Measurements from ENCODE around the gene SLC13A2.
"Not testable (repeated sequence)": the region's sequence is repeated elsewhere in the genome, so short reads cannot be mapped to it uniquely, and the experiment has no call there.

SLC13A2 gene, protein sequence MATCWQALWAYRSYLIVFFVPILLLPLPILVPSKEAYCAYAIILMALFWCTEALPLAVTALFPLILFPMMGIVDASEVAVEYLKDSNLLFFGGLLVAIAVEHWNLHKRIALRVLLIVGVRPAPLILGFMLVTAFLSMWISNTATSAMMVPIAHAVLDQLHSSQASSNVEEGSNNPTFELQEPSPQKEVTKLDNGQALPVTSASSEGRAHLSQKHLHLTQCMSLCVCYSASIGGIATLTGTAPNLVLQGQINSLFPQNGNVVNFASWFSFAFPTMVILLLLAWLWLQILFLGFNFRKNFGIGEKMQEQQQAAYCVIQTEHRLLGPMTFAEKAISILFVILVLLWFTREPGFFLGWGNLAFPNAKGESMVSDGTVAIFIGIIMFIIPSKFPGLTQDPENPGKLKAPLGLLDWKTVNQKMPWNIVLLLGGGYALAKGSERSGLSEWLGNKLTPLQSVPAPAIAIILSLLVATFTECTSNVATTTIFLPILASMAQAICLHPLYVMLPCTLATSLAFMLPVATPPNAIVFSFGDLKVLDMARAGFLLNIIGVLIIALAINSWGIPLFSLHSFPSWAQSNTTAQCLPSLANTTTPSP

DNA sequence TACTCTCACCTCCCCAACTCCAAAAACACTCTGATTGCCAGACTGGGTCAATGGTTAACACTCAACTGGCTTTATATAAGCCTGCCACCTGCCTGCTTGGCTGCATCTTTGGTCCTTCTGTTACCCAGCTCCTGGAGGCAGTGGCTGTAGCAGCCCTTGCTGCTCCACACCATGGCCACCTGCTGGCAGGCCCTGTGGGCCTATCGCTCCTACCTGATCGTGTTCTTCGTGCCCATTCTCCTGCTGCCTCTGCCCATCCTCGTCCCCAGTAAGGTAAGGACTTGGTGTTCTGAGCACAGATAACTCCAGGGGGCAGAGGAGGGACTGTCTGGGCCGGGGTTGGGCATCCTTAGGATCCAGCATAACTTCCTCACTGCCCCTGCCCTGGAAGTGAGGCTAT, at the start of gene SLC13A2:
TSS of gene SLC13A2 (plus strand) at position 103 of the 400 bp plus-strand sequence. CDS start at position 172, 69 bp downstream.
- DNase-seq (ENCODE audit: low spot score) = no peak

DNA sequence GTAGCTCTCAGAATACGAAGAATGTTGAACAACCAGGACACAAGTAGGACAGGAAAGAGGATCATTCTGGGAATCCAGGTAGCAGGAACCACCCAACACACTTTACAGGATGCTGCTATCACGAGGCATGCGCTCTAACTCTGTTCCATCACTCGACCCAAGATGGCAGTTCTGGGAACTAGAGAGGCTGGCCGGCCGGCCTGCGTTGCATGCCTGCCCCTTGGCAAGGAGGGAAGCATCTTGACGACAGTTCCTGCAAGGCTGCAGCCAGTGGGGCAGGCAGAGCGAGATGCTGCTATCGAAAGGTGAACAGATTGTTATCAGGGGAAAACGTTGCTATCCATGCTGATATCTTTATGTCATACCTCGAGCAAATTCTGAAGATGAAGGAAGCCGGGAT, 48.2 kb upstream of the SLC13A2 start:
- DNase-seq (ENCODE audit: low spot score) = no peak

DNA sequence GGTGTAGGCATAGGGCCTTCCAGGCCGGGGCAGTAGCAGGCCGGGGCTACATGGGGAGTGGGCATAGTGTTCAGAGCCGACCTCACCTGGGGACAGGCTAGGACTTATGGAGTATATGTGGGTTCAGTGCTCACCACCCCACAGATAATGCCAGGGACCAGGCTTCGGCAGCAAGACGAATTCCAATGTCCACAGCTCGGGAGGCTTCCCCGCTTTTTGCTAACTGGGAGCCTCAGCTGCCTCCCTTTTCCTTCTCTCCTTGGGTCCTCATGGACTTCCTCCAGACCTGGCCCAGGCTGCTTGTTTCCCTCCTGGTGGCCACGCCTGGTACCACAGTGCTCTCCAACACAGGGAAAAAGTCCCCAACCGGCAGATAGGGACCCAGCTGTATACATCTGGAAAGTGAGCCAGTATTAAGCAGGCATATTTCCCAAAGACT, 47.3 kb upstream of the SLC13A2 start:
- no peak for DNase-seq (ENCODE audit: low spot score)

DNA sequence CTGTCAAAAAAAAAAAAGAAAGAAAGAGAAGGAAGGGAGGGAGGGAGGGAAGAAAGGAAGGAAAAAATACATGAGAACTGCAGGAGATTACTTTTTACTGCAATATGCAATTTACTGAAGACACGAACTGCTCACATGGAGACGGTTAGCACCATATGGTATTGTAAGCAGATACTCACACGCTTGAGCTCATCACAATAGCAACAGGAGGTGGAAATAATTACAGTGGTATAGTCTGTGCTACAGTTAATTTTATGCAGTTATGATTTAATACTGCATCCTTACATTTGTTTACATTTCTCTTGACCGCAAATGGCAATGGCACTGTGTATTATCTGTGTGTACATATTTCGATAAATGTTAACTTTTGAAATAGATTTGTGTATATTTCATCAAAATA, 46.1 kb upstream of the SLC13A2 start:
- no peak for DNase-seq (ENCODE audit: low spot score)

GRCh38 chr17:28427982-28428381, 45.5 kb upstream of the SLC13A2 start:
- DNase-seq (ENCODE audit: low spot score) = not testable (repeated sequence)

DNA sequence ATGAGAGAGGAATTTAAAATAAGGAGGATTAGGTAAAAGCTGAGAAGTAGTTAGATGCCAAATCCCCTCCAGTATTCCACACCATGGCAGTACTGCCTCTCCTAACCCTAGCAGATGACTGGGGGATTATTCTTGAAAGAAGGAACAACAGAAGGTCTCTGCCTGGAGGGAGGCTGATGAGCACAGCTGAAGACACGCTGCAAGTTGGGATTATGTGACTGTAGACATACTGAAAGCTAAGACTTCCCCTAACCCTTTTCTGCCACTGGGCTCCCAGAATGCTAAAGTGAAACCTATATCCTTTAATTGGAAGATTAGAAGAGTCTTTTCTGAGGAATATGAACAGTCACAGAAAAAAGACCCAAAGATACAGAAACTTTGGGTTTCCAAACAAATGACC, 39.7 kb upstream of the SLC13A2 start:
- DNase-seq (ENCODE audit: low spot score) = no peak

DNA sequence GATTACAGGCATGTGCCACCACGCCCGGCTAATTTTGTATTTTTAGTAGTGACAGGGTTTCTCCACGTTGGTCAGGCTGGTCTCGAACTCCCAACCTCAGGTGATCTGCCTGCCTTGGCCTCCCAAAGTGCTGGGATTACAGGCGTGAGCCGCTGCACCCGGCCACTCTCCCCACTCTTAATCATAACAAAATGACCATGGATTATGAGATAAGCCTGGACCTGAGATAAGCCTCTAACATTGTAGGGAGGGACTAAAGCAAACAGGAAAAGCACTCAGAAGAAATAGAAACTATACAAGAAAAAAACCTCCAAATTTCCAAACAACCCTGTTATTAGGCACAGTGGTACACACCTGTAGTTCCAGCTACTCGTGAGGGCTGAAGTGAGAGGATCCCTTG, 39.1 kb upstream of the SLC13A2 start:
- DNase-seq (ENCODE audit: low spot score) = not testable (repeated sequence)

DNA sequence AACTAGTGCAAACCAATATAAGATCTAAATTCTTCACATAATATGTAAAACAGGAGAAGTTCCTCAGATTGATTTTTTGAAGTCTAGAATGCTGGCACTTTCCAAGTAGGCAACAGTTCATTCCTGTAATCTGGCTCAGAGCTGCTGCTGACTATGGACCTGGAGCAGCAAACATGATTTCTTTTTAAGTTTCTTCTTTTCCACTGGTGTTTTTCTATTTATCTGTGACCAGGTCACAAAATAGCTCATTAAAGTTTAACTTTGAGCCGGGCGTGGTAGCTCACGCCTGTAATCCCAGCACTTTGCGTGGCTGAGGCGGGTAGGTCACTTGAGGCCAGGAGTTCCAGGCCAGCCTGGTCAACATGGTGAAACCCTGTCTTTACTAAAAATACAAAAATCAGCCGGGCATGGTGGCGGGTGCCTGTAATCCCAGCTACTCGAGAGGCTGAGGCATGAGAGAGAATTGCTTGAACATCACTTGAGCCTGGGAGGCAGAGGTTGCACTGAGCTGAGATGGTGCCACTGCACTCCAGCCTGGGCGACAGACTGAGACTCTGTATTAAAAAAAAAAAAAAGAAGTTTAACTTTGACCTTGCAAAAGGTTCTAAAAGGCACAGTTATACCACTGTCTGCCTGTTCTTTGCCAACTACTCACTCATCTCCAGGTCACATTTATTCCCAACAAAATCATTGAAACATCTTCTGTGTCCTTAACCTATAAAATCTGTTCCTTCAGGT, 29.4 kb upstream of the SLC13A2 start:
- DNase-seq (ENCODE audit: low spot score) = no peak

GRCh38 chr17:28446716-28447395, 26.6 kb upstream of the SLC13A2 start:
- no peak for DNase-seq (ENCODE audit: low spot score)

GRCh38 chr17:28447396-28447760, 26.1 kb upstream of the SLC13A2 start:
- DNase-seq (ENCODE audit: low spot score) = no peak

DNA sequence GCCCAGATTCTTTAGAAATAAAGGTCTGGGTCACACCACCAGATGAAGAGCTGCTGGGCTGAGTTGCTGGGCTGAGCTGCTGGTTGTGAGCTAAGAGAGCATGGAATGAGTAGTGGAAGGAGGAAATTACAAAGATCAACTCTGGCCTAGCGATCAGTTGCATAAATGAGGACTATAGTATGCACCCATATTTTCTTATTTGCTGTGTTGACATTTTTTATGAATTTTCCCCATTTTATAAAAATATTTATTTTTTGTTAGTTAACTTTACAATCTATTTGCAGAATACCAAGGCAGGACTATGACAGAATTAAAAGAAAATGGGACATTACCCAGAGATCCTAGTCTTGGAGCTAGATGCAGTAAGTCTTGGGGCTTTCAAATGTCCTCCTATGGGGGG, 23.6 kb upstream of the SLC13A2 start:
- DNase-seq (ENCODE audit: low spot score) = no peak

DNA sequence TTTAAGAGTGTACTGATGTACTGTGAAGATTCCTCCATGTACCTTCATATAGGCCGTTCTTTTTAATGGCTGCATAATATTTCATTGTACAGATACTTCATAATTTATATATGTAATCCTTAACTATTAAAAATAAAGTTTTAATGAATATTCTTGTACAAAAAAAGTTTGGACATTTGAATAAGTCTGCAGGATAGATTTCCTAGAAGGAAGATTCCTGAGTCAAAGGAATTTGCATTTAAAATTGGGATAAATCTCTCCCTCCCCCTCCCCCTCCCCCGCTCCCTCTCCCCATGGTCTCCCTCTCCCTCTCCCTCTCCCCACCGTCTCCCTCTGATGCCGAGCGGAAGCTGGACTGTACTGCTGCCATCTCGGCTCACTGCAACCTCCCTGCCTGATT, 15.6 kb upstream of the SLC13A2 start:
- DNase-seq (ENCODE audit: low spot score) = no peak

DNA sequence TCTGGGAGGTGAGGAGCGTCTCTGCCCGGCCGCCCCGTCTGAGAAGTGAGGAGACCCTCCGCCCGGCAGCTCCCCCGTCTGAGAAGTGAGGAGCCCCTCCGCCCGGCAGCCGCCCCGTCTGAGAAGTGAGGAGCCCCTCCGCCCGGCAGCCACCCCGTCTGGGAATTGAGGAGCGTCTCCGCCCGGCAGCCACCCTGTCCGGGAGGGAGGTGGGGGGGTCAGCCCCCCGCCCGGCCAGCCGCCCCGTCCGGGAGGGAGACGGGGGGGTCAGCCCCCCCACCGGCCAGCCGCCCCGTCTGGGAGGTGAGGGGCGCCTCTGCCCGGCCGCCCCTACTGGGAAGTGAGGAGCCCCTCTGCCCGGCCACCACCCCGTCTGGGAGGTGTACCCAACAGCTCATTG, 14.6 kb upstream of the SLC13A2 start:
- DNase-seq (ENCODE audit: low spot score) = not testable (repeated sequence)

DNA sequence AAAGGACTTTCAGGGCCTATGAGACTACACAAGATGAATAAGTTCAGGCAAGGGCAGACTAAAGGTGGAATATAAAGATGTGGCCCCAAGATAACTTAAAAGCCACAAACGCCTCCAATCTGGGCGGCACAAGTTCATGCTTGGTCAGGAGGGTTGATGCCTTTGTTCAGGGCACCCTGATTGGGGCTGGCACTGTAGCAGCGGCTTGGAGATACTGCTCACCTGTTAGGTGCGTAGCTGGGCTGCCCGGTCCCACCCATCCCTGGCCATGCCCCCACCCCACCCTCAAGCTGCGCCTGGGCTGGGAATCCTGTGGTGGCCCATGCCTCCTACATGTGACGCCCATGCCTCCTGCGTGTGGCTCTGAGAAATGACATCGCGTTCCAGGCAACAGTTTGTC, 12.5 kb upstream of the SLC13A2 start:
- no peak for DNase-seq (ENCODE audit: low spot score)

DNA sequence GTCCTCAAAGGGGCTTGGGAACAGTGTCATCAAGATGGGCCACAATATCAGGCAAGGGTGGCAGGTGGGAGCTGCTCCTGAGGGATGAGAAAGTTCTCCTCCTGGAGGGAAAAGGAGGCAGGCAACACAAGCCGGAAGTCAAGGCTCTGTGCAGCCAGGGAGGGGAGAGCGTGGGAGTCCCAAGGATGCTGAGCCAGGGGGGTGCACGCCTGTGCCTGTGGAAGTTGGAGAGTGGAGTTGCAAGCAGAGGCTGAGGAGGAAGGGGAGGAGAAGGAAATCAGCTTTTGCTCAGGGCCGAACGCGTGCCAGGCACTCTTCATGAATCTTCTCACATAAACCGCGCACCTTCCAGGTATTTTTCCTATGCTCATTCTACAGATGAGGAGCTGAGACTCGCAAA, 7.4 kb upstream of the SLC13A2 start:
- no peak for DNase-seq (ENCODE audit: low spot score)

GRCh38 chr17:28466521-28467048, 6.9 kb upstream of the SLC13A2 start:
- DNase-seq (ENCODE audit: low spot score) = no peak

GRCh38 chr17:28467456-28468025, 5.9 kb upstream of the SLC13A2 start:
- no peak for DNase-seq (ENCODE audit: low spot score)

DNA sequence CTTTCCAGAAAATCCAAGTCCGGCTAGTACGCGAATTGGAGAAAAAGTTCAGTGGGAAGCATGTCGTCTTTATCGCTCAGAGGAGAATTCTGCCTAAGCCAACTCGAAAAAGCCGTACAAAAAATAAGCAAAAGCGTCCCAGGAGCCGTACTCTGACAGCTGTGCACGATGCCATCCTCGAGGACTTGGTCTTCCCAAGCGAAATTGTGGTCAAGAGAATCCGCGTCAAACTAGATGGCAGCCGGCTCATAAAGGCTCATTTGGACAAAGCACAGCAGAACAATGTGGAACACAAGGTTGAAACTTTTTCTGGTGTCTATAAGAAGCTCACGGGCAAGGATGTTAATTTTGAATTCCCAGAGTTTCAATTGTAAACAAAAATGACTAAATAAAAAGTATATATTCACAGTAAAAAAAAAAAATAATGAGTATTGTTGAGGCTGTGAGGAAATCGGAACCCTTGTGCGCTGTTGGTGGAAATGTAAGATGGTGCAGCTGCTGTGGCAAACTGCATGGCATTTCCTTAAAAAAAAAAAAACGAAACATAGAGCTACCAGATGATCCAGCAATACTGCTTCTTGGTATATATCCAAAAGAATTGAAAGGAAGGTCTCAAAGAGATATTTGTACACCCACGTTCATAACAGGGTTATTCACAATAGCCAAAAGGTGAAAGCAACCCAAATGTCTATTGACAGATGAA, 5.3 kb upstream of the SLC13A2 start:
- DNase-seq (ENCODE audit: low spot score) = not testable (repeated sequence)

DNA sequence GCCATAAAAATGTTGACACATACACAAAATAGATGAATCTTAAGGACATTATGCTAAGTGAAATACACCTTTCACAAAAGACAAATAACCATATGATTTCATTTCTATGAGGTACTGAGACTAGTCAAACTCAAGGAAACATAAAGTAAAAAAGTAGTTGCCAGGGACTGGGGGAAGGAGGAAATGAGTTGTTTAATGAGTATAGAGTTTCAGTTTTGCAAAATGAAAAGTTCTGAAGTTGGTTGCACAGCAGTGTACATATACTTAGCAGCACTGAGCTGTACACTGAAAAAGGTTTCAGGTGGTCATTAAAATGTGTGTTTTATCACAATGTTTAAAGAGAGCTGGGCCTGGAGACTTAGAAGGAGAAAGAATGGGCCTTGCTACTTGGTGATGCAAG, 4.7 kb upstream of the SLC13A2 start:
- no peak for DNase-seq (ENCODE audit: low spot score)

DNA sequence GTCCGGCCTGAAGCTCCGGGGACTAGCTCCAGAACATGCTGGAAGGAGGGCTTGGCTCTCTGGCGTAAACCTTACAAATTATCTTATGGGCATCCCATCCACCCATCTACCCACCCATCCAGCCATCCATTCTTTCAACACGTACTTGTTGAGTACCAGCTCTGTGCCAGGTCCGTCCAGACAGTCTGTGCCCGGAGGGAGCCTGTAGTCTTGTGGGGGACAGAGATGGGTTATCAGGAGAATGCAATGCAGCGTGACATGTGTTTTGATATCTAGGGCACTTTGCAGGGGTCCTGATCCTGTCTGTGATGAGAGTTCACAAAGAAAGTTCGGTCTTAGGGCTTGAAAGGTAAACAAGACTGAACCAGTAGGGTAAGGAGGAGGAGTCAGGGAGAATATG, 4.1 kb upstream of the SLC13A2 start:
- DNase-seq (ENCODE audit: low spot score) = no peak

DNA sequence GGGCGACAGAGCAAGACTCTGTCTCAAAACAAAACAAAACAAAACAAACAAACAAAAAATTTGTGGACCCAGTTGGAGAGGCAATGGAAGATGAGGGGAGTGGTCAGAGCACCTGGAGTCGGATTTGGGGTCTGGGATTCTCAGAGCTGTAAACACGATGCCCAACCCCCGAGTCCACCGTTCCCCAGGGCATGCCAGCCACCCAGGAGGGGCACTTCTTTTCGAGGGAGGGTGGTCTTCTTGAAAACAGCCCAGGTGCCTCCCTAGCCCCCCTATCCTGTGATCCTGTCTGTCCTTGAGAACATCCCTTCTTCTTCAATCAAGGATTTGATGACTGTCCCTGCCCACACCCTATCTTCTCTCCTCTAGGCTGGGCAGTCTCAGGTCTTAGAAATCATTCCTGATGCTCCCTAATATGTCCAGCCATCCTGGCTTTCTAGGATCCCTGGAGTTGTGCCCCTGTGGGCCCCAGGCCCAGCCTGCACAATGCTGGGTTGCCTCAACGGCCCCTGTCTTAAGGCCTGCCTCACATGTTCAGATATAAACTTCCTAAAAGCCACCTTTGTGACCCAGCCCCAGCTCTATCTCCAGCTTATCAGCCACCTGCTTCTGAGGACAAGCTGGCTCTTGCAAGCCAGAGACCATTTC, 3.1 kb upstream of the SLC13A2 start:
- no peak for DNase-seq (ENCODE audit: low spot score)

Measured in pons (tissue), 1 donor.